Astrocyte (in vitro differentiated cells and primary cell): Measurements from ENCODE around the gene PIP4K2C. TPM values are rescaled to one million over a fixed set of nuclear protein-coding genes. Genes with fewer than 3 reads are reported as not detected.
A peak's percentile ranks its signal among the peaks of the same experiment; 100 is the strongest.

Experiments
- DNase-seq: peaks from one replicate; pipeline ENCODE4 v3.0.0-alpha.2; 2010; ENCODE audit warnings: low read depth
- FAIRE-seq: peaks from 2 replicates; lab custom pipeline; 2011; peaks lifted over from hg19 to GRCh38; lab: Jason Lieb, UNC
- H2AFZ ChIP-seq: 2 replicates; pipeline ENCODE4 v1.6.0; 2012; ENCODE audit warnings: low read depth, low read length, inconsistent platforms
- H3K27ac ChIP-seq: 2 replicates; pipeline ENCODE4 v1.5.1; 2011; ENCODE audit warnings: low read depth, low read length, inconsistent platforms
- H3K27me3 ChIP-seq: 2 replicates; pipeline ENCODE4 v1.6.0; 2011; ENCODE audit warnings: low read length, inconsistent platforms; ENCODE audit not compliant: insufficient read depth
- H3K36me3 ChIP-seq: 2 replicates; pipeline ENCODE4 v1.5.1; 2011; ENCODE audit warnings: low read length, inconsistent platforms; ENCODE audit not compliant: insufficient read depth
- H3K4me1 ChIP-seq: 2 replicates; pipeline ENCODE4 v1.5.1; 2011; ENCODE audit warnings: low read length, inconsistent platforms; ENCODE audit not compliant: insufficient read depth
- H3K4me2 ChIP-seq: 2 replicates; pipeline ENCODE4 v1.6.0; 2012; ENCODE audit warnings: low read length, inconsistent platforms
- H3K4me3 ChIP-seq: 2 replicates; pipeline ENCODE4 v1.5.1; 2011; ENCODE audit warnings: low read depth, mild to moderate bottlenecking, low read length, inconsistent platforms; ENCODE audit not compliant: insufficient read depth
- H3K79me2 ChIP-seq: 2 replicates; pipeline ENCODE4 v1.6.0; 2012; ENCODE audit warnings: mild to moderate bottlenecking, low read length, inconsistent platforms; ENCODE audit not compliant: insufficient read depth
- H3K9ac ChIP-seq: 2 replicates; pipeline ENCODE4 v1.6.0; 2012; ENCODE audit warnings: mild to moderate bottlenecking, low read length, inconsistent platforms
- H3K9me3 ChIP-seq: 2 replicates; pipeline ENCODE4 v1.5.1; 2012; ENCODE audit warnings: low read depth, mild to moderate bottlenecking, low read length, inconsistent platforms; ENCODE audit not compliant: insufficient read depth
- H4K20me1 ChIP-seq: 2 replicates; pipeline ENCODE4 v1.6.0; 2012; ENCODE audit warnings: low read length, inconsistent platforms; ENCODE audit not compliant: insufficient read depth
- H3K27ac Mint-ChIP-seq: one replicate; pipeline ENCODE4 v1.8.0; 2021; ENCODE audit warnings: mild to moderate bottlenecking, mixed read lengths; ENCODE audit not compliant: unreplicated experiment
- H3K27me3 Mint-ChIP-seq: one replicate; pipeline ENCODE4 v1.8.0; 2021; ENCODE audit warnings: low read depth, mixed read lengths; ENCODE audit not compliant: unreplicated experiment
- H3K36me3 Mint-ChIP-seq: one replicate; pipeline ENCODE4 v1.8.0; 2021; ENCODE audit warnings: low read depth, mixed read lengths; ENCODE audit not compliant: unreplicated experiment
- H3K4me1 Mint-ChIP-seq: one replicate; pipeline ENCODE4 v1.8.0; 2021; ENCODE audit warnings: low read depth, mixed read lengths; ENCODE audit not compliant: unreplicated experiment
- H3K4me3 Mint-ChIP-seq: one replicate; pipeline ENCODE4 v1.8.0; 2021; ENCODE audit warnings: mild to moderate bottlenecking, moderate library complexity, mixed read lengths; ENCODE audit not compliant: unreplicated experiment
- H3K9me3 Mint-ChIP-seq: one replicate; pipeline ENCODE4 v1.8.0; 2021; ENCODE audit warnings: mild to moderate bottlenecking, mixed read lengths; ENCODE audit not compliant: unreplicated experiment
- CTCF ChIP-seq: IDR thresholded peaks from 2 replicates; pipeline ENCODE4 v1.5.1; 2011; ENCODE audit warnings: low read depth, mild to moderate bottlenecking, inconsistent platforms, low read length, moderate library complexity; ENCODE audit not compliant: insufficient read depth
- EZH2 ChIP-seq: IDR thresholded peaks from 2 replicates; pipeline ENCODE4 v1.6.1; 2012; ENCODE audit warnings: mild to moderate bottlenecking, low read length, inconsistent platforms; ENCODE audit not compliant: insufficient read depth
- total RNA-seq: library from RNA; stranded (reverse); gene quantifications from 2 replicates; pipeline ENCODE4 v1.2.1, GENCODE V29; 2021

PIP4K2C gene
- total RNA-seq, 1 donor from 2014 or later, result 43.3 TPM

GRCh38 chr12:57605811-57606311 is 14.9 kb downstream of the PIP4K2C start:
- peak overlapping the region; percentile 88 for H3K9ac ChIP-seq
- Mint-ChIP-seq H3K9me3 (peaks cover 2% of the 10 kb centered on the region), H3K4me1 (peaks cover 21% of the 10 kb centered on the region), H3K27me3 (peaks cover 12% of the 10 kb centered on the region), H3K27ac (peak overlapping the region; percentile 41), H3K36me3 (peaks cover 28% of the 10 kb centered on the region), H3K4me3 (peak overlapping the region; percentile 90)
- H3K79me2 ChIP-seq, result no peaks in the 10 kb centered on the region
- no peaks in the 10 kb centered on the region for H3K36me3 ChIP-seq
- peak overlapping the region; percentile 95 for H3K4me2 ChIP-seq
- H2AFZ ChIP-seq, result no peak overlapping the region
- no peaks in the 10 kb centered on the region for H4K20me1 ChIP-seq
- DNase-seq, result no peak
- H3K4me3 ChIP-seq, result peak overlapping the region; percentile 75
- peaks cover 19% of the 10 kb centered on the region for H3K4me1 ChIP-seq
- no peak for TF ChIP-seq EZH2
- H3K27ac ChIP-seq, result no peak overlapping the region
- no peaks in the 10 kb centered on the region for H3K27me3 ChIP-seq
- no peak for FAIRE-seq
- no peaks in the 10 kb centered on the region for H3K9me3 ChIP-seq

GRCh38 chr12:57606399-57606798 is 15.4 kb downstream of the PIP4K2C start:
- DNase-seq (no peak), FAIRE-seq (no peak)
- no peaks in the 10 kb centered on the region for H4K20me1 ChIP-seq
- H3K4me3 Mint-ChIP-seq, result no peak overlapping the region
- peaks cover 24% of the 10 kb centered on the region for H3K36me3 Mint-ChIP-seq
- peaks cover 21% of the 10 kb centered on the region for H3K4me1 Mint-ChIP-seq
- H3K27ac Mint-ChIP-seq, result no peak overlapping the region
- no peak overlapping the region for H2AFZ ChIP-seq
- H3K4me2 ChIP-seq, result no peak overlapping the region
- peaks cover 2% of the 10 kb centered on the region for H3K9me3 Mint-ChIP-seq
- no peak overlapping the region for H3K27ac ChIP-seq
- H3K9me3 ChIP-seq, result no peaks in the 10 kb centered on the region
- TF ChIP-seq CTCF (no peak), EZH2 (no peak)
- no peaks in the 10 kb centered on the region for H3K27me3 ChIP-seq
- H3K9ac ChIP-seq, result no peak overlapping the region
- no peaks in the 10 kb centered on the region for H3K79me2 ChIP-seq
- peaks cover 22% of the 10 kb centered on the region for H3K4me1 ChIP-seq
- H3K36me3 ChIP-seq, result no peaks in the 10 kb centered on the region
- H3K4me3 ChIP-seq, result no peak overlapping the region
- peaks cover 12% of the 10 kb centered on the region for H3K27me3 Mint-ChIP-seq

- no peak overlapping the region for H3K4me3 Mint-ChIP-seq
Measured at GRCh38 chr12:57606821-57607220, 15.8 kb downstream of the PIP4K2C start.

More at GRCh38 chr12:57606821-57607220, 15.8 kb downstream of the PIP4K2C start:
- Mint-ChIP-seq H3K36me3 (peaks cover 20% of the 10 kb centered on the region), H3K27me3 (peaks cover 12% of the 10 kb centered on the region), H3K4me1 (peaks cover 21% of the 10 kb centered on the region), H3K9me3 (peaks cover 2% of the 10 kb centered on the region), H3K27ac (no peak overlapping the region)
- no peak for FAIRE-seq
- DNase-seq, result no peak
- H3K4me2 ChIP-seq, result no peak overlapping the region
- no peaks in the 10 kb centered on the region for H3K9me3 ChIP-seq
- no peaks in the 10 kb centered on the region for H3K36me3 ChIP-seq
- H3K79me2 ChIP-seq, result no peaks in the 10 kb centered on the region
- H2AFZ ChIP-seq, result no peak overlapping the region
- H3K4me1 ChIP-seq, result peaks cover 22% of the 10 kb centered on the region
- H3K9ac ChIP-seq, result no peak overlapping the region
- H3K27me3 ChIP-seq, result no peaks in the 10 kb centered on the region
- TF ChIP-seq CTCF (no peak), EZH2 (no peak)
- no peak overlapping the region for H3K27ac ChIP-seq
- no peaks in the 10 kb centered on the region for H4K20me1 ChIP-seq
- H3K4me3 ChIP-seq, result no peak overlapping the region
